Measurements from ENCODE around the gene ELP2. TPM values are rescaled to one million over a fixed set of nuclear protein-coding genes. Genes with fewer than 3 reads are reported as not detected.

Gene ELP2
- total RNA-seq, 1 experiment from 2014 or later = 54.2 TPM

- ChIA-PET POLR2A (ENCODE audit: unreplicated experiment) (interaction anchor here (0.6 kb wide), 1 partner anchor 343 kb away, joined by 4 read pairs; no protein-coding TSS in a partner anchor), CTCF (no interaction called here)
- BruUV-seq (replicated peaks) = no TSS peak
- Histone ChIP-seq H3K9me3 (ENCODE audit: insufficient read depth, low read depth) (no peaks in the 10 kb centered on the region), H3K79me2 (ENCODE audit: low read depth) (no peaks in the 10 kb centered on the region), H3K4me2 (no peak overlapping the region), H3K4me1 (replicated peaks; ENCODE audit: insufficient read depth) (no peaks in the 10 kb centered on the region), H4K20me1 (ENCODE audit: insufficient read depth) (no peaks in the 10 kb centered on the region; the same call in none of the 2 replicates), H3K27me3 (ENCODE audit: insufficient read depth, low read depth) (no peaks in the 10 kb centered on the region), H3K36me3 (ENCODE audit: low read depth) (peaks cover 5% of the 10 kb centered on the region; the same call in 1 of the 2 replicates), H2AFZ (no peak overlapping the region), H3K4me3 (no peak overlapping the region), H3K27ac (no peak overlapping the region), H3F3A (ENCODE audit: insufficient read depth, low read depth) (no peaks in the 10 kb centered on the region), H3K9me2 (ENCODE audit: insufficient read depth) (no peaks in the 10 kb centered on the region)
- intact Hi-C loops (cut with micrococcal nuclease; ENCODE audit: unreplicated experiment) = no loop called here
- no peak for DNase-seq
- TF ChIP-seq EZH2 (IDR thresholded peaks at IDR 0.05; ENCODE audit: low read depth) (no peak), CTCF (conservative IDR thresholded peaks at IDR 0.05) (no peak)
Measured at GRCh38 chr18:36217348-36217747, 87.6 kb downstream of the ELP2 start.

- Histone ChIP-seq H3K79me2 (ENCODE audit: low read depth) (peaks cover 4% of the 10 kb centered on the region; the same call in 1 of the 2 replicates), H3K4me2 (no peak overlapping the region), H3K27me3 (ENCODE audit: insufficient read depth, low read depth) (no peaks in the 10 kb centered on the region), H3F3A (ENCODE audit: insufficient read depth, low read depth) (no peaks in the 10 kb centered on the region), H3K9me3 (ENCODE audit: insufficient read depth, low read depth) (no peaks in the 10 kb centered on the region; the same call in 1 of the 2 replicates), H3K27ac (no peak overlapping the region), H3K4me3 (no peak overlapping the region), H4K20me1 (ENCODE audit: insufficient read depth) (no peaks in the 10 kb centered on the region), H3K36me3 (ENCODE audit: low read depth) (peaks cover 34% of the 10 kb centered on the region), H3K4me1 (replicated peaks; ENCODE audit: insufficient read depth) (no peaks in the 10 kb centered on the region), H2AFZ (no peak overlapping the region), H3K9me2 (ENCODE audit: insufficient read depth) (no peaks in the 10 kb centered on the region)
- TF ChIP-seq CTCF (conservative IDR thresholded peaks at IDR 0.05) = no peak
- no TSS peak for BruUV-seq (replicated peaks)
- intact Hi-C loops (cut with micrococcal nuclease; ENCODE audit: unreplicated experiment) = no loop called here
- CTCF ChIA-PET = no interaction called here
- POLR2A ChIA-PET (ENCODE audit: unreplicated experiment) = no interaction called here
- no peak for DNase-seq
Measured at GRCh38 chr18:36229188-36229587, 99.5 kb downstream of the ELP2 start.

Other genes with a start within 250 kb of the ELP2 start
- 29.2 and 34.2 TPM in 2 replicates for gene RPRD1A, start 62.3 kb upstream of the ELP2 start, total RNA-seq (2021)
- 14.8 and 20.3 TPM in 2 replicates for gene SLC39A6, start 559 bp upstream of the ELP2 start, total RNA-seq (2021)
- gene MOCOS, start 57.6 kb downstream of the ELP2 start, total RNA-seq (2021) = 22.7 and 30.4 TPM in 2 replicates
- gene FHOD3, start 167.8 kb downstream of the ELP2 start, total RNA-seq (2021) = 10.6 and 13.3 TPM in 2 replicates